Panc1 (cell line): Measurements from ENCODE around the gene STAU1. TPM values are rescaled to one million over a fixed set of nuclear protein-coding genes. Genes with fewer than 3 reads are reported as not detected.

Experiments used
- ATAC-seq: fragments of 200-7000 bp; cut with Tn5 transposase; 2 replicates; pipeline ENCODE4 v1.9.1; 2020; ENCODE audit warnings: mild to moderate bottlenecking, moderate library complexity
- BruUV-seq: library from RNA; stranded (reverse); fragments of 400-500 nt; replicated peaks from 2 replicates; lab custom pipeline; 2021; lab: Mats Ljungman, UMichigan
- CTCF ChIA-PET: fragments of 300-600 bp; sonication (Branson Sonifier 250); formaldehyde crosslinking; loops from one replicate; lab custom pipeline; 2022; ENCODE audit warnings: antibody characterized with exemption; lab: Charles Lee
- POLR2A ChIA-PET: fragments of 300-600 bp; sonication (Branson Sonifier 250); formaldehyde crosslinking; loops from one replicate; lab custom pipeline; 2022; ENCODE audit warnings: antibody characterized with exemption; lab: Charles Lee
- DNase-seq: peaks from one replicate; pipeline ENCODE4 v3.0.0-alpha.2; 2010; ENCODE audit warnings: low read depth, low spot score
- H3K27ac ChIP-seq: 2 replicates; pipeline ENCODE4 v1.5.1; 2011; ENCODE audit warnings: mild to moderate bottlenecking, low read length, inconsistent platforms
- H3K27me3 ChIP-seq: fragments of 200-500 bp; sonication (Bioruptor generic); 2 replicates; pipeline ENCODE4 v1.6.0; 2014; ENCODE audit warnings: low read length, inconsistent platforms; ENCODE audit not compliant: control insufficient read depth, insufficient read depth
- H3K36me3 ChIP-seq: fragments of 200-500 bp; sonication (Bioruptor generic); 2 replicates; pipeline ENCODE4 v1.5.1; 2014; ENCODE audit warnings: inconsistent platforms, mild to moderate bottlenecking, low read length, moderate library complexity; ENCODE audit not compliant: control insufficient read depth, insufficient read depth
- H3K4me1 ChIP-seq: 2 replicates; pipeline ENCODE4 v1.5.1; 2011; ENCODE audit warnings: inconsistent platforms, mild to moderate bottlenecking, low read length, moderate library complexity; ENCODE audit not compliant: control insufficient read depth, insufficient read depth
- H3K4me3 ChIP-seq, 2 experiments: 2 replicates each; pipeline ENCODE4 v1.5.1; 2011 to 2012; ENCODE audit warnings: low read depth in 2 of 2, low read length in 2 of 2, mild to moderate bottlenecking in 2 of 2, inconsistent platforms in 1 of 2, moderate library complexity in 1 of 2
- H3K9me3 ChIP-seq: fragments of 200-500 bp; sonication (Bioruptor generic); 2 replicates; pipeline ENCODE4 v1.5.1; 2014; ENCODE audit warnings: low read depth, mild to moderate bottlenecking, inconsistent platforms, low read length, moderate library complexity; ENCODE audit not compliant: control insufficient read depth, insufficient read depth
- POLR2AphosphoS5 ChIP-seq: IDR thresholded peaks from 2 replicates; pipeline ENCODE4 v1.6.1; 2012; ENCODE audit warnings: mild to moderate bottlenecking, low read depth, low read length, moderate library complexity
- REST ChIP-seq, 2 experiments: IDR thresholded peaks; 2 replicates each; pipeline ENCODE4 v1.6.1; 2011 to 2012; ENCODE audit warnings: low read depth in 2 of 2, control low read depth in 1 of 2, low read length in 1 of 2, mild to moderate bottlenecking in 1 of 2, moderate library complexity in 1 of 2; ENCODE audit not compliant: insufficient read depth in 1 of 2
- SIN3A ChIP-seq: IDR thresholded peaks from 2 replicates; pipeline ENCODE4 v1.6.1; 2012; ENCODE audit warnings: low read depth, mild to moderate bottlenecking, low read length, moderate library complexity, borderline replicate concordance; ENCODE audit not compliant: insufficient read depth
- TCF7L2 ChIP-seq: IDR thresholded peaks from 2 replicates; pipeline ENCODE4 v1.6.1; 2011; ENCODE audit warnings: mild to moderate bottlenecking, low read depth, low read length, inconsistent platforms
- in situ Hi-C: cut with HindIII; loops from 2 replicates; pipeline ENCODE4 v1.10.0; 2016; ENCODE audit warnings: low sequenced_read_pairs, low pct_unique_long_range_greater_than_20kb
- intact Hi-C: fragments of 100-400 bp; cut with micrococcal nuclease; formaldehyde crosslinking; loops from one replicate; pipeline ENCODE4 v1.10.0; 2022; ENCODE audit not compliant: unreplicated experiment
- total RNA-seq: library from RNA; stranded (reverse); gene quantifications from one replicate; pipeline ENCODE4 v1.2.1, GENCODE V29; 2021; ENCODE audit not compliant: unreplicated experiment
- TF ChIP-seq, protein P1 (sequence below): fragments of 450-650 bp; IDR thresholded peaks from 2 replicates; pipeline ENCODE4 v1.5.1; 2017; ENCODE audit warnings: mild to moderate bottlenecking

The STAU1 gene
- total RNA-seq, 1 experiment from 2014 or later: 103 TPM

DNA sequence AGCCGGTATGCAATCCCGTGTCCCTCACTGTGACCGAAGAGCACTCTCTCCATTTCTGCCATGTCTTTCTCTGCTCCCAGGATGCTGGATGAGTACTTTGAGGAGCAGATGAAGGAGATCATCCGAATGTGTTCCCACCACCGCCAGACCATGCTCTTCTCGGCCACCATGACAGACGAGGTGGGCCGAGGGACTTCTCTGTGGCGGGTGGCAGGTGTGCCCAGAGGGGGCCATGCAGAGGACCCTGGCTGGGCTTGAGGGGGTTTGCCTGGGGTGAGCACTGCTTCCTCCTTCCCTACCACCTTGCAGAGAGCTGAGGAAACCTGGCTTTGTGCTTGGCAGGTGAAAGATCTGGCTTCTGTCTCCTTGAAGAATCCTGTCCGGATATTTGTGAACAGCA lies 45.1 kb upstream of the STAU1 start:
- intact Hi-C loops: no loop called here
- Histone ChIP-seq H3K27ac (no peak overlapping the region), H3K4me3 (no peak overlapping the region), H3K4me1 (no peaks in the 10 kb centered on the region), H3K36me3 (peaks cover 9% of the 10 kb centered on the region), H3K27me3 (no peaks in the 10 kb centered on the region), H3K9me3 (no peaks in the 10 kb centered on the region)
- no peak for DNase-seq
- ChIA-PET POLR2A (no interaction called here), CTCF (no interaction called here)
- BruUV-seq: no TSS peak
- no peak for ATAC-seq
- no peak for TF ChIP-seq REST (IDR thresholded peaks at IDR 0.05; ENCODE audit: insufficient read depth in 1 of 2, low read depth in 2 of 2, low read length in 1 of 2)
- no peak for TF ChIP-seq TCF7L2
- no peak for TF ChIP-seq SIN3A
- TF ChIP-seq POLR2AphosphoS5: no peak
- in situ Hi-C loops: no loop called here

- Histone ChIP-seq H3K4me3 (no peak overlapping the region), H3K9me3 (no peaks in the 10 kb centered on the region), H3K27me3 (no peaks in the 10 kb centered on the region), H3K4me1 (no peaks in the 10 kb centered on the region), H3K27ac (no peak overlapping the region), H3K36me3 (peaks cover 3% of the 10 kb centered on the region)
- no peak for TF ChIP-seq POLR2AphosphoS5
- TF ChIP-seq TCF7L2: no peak
- TF ChIP-seq SIN3A: no peak
- TF ChIP-seq, protein P1, sequence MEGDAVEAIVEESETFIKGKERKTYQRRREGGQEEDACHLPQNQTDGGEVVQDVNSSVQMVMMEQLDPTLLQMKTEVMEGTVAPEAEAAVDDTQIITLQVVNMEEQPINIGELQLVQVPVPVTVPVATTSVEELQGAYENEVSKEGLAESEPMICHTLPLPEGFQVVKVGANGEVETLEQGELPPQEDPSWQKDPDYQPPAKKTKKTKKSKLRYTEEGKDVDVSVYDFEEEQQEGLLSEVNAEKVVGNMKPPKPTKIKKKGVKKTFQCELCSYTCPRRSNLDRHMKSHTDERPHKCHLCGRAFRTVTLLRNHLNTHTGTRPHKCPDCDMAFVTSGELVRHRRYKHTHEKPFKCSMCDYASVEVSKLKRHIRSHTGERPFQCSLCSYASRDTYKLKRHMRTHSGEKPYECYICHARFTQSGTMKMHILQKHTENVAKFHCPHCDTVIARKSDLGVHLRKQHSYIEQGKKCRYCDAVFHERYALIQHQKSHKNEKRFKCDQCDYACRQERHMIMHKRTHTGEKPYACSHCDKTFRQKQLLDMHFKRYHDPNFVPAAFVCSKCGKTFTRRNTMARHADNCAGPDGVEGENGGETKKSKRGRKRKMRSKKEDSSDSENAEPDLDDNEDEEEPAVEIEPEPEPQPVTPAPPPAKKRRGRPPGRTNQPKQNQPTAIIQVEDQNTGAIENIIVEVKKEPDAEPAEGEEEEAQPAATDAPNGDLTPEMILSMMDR: no peak
- TF ChIP-seq REST (IDR thresholded peaks at IDR 0.05; ENCODE audit: insufficient read depth in 1 of 2, low read depth in 2 of 2, low read length in 1 of 2): no peak
- DNase-seq (no peak), ATAC-seq (no peak)
- ChIA-PET POLR2A (no interaction called here), CTCF (no interaction called here)
- in situ Hi-C loops (no loop called here), intact Hi-C loops (no loop called here)
- TSS peak; percentile 55 for BruUV-seq
Measured at GRCh38 chr20:49231471-49231870, 43.3 kb upstream of the STAU1 start.
